Measurements from ENCODE around the gene PVALEF.

The PVALEF gene

GRCh38 chr17:81165246-81166032 is at the start of gene PVALEF:
PVALEF (plus strand) TSS chr17:81165507; CDS start chr17:81181227, 15,720 bp downstream.
- no peak for DNase-seq (ENCODE audit: low read depth)

DNA sequence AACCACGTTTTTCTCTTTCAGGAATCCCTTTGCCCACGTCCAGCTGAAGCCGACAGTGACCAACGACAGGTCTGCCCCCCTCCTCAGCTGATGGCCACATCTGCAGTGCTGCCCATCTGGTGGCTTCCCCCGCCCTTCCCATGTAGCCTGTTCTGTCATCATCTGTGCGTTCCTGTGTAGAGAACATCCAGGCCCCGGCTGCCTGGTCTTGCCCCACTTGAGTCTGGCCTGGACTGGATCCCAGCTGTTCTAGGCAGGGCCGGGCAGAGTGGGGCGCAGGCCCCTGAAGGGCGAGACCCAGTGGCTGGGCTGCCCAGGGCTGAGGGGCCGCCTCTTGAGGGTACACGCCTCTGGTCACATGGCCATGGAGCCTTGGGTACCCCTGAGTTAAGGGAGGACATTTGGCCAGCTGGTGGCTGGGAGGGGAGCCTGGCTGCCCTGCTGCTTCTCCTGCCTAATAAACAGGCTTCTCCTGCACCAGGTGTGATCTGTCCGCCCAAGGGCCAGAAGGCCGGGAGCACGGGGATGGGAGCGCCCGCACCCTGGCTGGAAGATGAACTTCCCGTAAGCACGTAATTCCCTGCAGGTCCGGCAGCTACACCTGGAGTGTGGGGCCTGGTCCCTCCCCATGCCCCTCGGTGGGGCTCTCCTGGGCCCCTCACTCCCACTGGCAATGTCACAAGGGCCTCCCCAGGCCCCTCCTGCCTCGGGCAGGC is 49.4 kb upstream of the PVALEF start:
- no peak for DNase-seq (ENCODE audit: low read depth)

GRCh38 chr17:81116704-81117103 is 48.6 kb upstream of the PVALEF start:
- DNase-seq (ENCODE audit: low read depth) = no peak

DNA sequence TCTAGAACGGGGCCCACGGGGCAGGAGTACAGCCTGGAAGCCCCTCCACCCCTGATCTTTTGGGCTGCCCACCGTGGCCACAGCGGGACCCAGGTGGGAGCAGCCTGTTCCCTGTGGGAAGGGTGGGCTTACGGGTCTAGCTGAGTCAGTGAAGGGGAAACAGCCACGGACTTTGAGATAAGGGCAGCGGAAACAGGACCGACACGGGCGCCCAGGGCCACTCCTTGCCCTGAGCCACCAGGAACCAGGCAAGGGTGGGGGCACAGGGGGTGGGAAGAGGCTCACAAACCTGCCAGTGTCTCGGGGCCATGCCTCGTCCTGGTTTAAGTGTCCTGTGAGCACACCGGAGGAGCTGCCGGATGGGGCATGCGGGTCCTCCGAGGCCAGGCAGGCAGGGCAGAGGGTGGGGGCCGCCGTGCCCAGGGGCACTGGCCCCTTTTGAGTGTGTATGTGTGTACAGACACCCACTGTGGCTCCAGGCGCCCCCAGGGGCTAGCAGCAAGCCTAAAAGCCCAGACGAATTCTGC is 47.6 kb upstream of the PVALEF start:
- DNase-seq (ENCODE audit: low read depth) = no peak

DNA sequence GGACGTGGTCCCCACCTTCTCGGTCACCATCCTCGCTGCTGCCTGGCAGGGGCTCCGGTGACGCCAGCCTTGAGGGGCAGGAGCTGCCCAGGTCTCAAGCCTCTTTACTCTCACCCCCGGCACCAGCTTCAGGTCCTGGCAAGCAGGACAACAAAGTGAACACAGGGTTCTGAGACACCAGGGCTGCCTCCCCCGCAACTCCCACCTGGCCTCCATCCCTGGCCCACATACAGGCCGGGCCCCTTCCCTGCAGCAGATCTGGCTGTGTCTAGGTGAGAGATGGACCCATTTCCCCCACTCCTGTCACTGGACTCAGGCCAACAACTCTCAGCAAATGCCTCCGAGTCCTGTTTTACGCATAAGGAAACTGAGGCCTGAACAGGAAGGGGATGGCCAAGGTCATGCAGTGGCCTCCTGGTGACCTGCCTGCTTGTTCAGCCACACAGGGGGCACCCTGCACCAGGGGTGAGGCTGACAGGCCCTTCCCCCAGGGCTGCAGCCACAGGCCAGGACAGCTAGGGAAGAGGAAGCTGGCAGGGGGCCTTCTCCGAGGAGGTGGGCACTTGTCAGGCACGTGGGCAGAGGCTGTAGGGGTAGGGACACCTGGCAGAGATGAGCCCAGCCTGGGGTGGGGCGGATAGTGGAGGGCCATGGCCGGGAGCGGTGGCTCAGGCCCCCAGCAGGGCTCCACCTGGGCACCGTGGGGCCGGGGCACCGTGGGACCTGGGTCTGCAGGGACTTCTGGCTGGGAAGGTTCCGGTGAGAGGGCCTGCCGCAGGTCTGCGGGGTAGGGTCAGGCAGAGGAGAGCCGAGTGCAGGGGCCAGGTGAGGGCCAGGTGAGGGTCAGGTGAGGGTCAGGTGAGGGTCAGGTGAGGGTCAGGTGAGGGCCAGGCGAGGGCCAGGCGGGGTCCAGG is 46.7 kb upstream of the PVALEF start:
- DNase-seq (ENCODE audit: low read depth) = no peak

DNA sequence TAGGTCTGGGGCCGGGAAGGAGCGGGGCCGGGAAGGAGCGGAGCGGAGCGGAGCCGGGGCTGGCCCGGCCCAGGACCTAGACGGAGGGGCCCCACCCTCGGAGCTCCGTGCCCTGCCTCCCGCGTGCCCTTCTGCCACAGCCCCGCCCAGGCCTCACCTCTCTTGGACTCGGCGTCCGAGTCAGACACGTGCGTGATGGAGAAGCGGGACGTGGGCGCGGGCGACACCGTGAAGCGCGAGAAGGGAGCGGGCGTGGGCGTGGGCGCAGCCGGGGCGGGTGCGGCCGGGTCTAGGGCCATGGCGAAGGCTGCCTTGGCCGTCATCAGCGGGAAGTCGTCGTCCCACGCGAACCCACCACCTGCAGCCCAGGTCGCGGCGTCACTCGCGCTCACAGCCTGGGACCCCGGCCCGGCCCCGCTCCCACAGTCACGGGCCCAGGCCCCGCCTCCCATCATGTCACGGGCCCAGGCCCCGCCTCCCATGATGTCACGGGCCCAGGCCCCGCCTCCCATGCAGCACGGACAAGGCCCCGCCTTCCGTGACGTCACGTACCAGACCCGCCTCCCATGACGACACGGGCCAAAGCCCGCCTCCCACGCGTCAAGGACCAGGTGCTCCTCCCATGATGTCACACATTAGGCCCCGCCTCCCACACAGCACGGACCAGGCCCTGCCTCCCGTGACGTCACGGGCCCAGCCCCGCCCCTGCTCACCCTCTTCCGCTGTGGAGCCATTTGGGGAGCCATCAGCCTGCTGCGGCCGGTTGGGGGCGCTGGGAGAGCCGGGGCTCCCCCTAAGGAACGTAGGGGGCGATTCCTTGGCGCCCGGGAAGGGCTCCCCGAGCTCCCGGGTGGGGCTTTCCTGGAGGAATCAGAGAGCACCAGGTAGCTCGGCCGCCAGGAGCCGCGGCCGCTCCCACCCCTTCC is 45.8 kb upstream of the PVALEF start:
- peak; percentile 65 for DNase-seq (ENCODE audit: low read depth)

- DNase-seq (ENCODE audit: low read depth) = no peak
Observed at GRCh38 chr17:81120149-81120484, 45.2 kb upstream of the PVALEF start.

DNA sequence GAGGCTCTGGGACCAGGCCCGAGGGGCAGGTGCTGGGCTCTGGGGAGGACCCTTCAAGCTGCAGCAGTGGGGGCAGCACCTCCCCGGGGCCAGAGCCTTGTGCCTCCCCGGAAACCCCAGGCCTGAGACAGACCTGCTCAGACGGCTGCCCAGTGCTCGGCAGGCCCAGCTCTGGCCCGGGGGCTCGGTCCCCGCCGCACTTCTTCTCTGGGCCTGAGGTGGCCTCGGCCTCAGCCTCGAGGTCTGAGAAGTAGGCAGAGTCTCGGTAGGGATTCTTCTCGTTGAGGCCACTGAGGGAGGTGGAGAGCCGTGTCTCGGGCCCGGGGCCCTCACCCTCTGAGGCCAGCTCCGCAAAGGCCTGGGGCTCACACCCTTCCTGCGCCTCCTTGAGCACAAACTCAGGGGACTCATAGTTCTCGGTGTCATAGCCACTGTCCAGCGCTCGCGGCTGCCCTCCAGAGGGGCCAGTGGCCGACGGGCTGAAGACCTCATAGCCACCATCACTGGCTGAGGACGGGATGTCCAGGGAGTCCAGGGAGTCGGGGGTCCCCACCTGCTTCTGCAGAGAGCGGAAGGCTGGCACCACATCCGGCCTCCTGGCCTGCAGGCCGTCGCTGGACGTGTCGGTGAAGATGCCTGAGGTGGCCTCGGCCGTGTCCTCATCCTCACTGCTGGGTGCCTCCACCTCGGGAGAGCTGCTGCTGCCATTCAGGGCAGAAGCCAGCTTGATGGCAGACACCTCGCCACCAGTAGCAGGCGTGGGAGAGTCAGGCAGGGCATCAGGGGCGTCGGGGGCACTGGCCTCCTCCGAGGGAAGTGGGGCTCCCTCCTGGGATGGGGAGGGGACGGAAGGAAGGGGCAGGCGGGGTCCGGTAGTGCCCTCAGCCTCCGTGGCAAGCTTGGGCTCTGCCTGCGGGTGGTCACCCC is 44.3 kb upstream of the PVALEF start:
- no peak for DNase-seq (ENCODE audit: low read depth)

- DNase-seq (ENCODE audit: low read depth) = no peak
Observed at GRCh38 chr17:81121841-81122733, 43.2 kb upstream of the PVALEF start.

DNA sequence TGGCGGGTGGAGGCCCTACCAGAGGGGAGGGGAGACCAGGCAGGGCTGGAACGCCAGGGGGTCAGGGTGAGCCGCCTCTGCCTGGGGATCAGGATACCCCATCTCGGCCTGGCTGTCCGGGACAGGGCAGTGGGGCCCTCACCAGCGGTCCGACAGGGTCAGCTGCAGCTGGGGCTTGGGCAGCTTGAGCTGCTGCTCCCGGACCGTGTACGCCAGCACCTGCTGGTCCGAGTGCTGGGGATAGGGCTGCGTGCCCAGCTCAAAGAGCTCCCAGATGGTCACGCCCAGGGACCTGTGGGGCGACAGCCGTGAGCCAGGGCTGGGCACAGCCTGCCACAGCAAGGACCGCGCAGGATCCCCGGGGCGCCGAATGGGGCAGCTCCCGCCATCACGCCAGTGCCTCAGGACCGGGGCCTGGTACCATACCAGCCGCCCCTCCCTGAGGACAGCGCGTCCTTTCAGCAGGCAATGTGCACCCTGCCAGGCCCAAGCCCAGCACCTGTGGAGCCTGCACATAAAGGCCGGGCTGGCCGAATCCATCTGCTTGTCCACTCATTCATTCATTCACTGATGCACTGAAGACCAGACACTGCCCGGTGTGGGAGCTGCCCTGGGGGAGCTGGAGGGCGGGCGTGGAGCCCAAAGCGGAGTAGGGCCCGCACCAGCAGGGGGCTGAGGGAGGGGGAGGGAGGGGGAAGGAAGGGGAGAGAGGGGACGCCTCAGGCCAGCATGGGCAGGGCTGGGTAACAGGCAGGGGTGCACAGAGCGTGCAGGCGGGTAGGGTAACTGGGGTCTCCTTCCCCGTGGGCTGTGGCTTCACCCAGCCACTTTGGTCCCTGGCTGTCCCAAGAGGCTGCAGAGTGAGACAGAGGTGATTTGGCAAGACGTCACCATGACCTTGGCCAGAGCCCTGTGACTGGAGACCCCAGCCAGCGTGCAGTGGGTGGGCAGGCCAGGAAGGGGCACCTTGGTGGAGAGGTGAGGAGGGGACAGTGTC is 42.0 kb upstream of the PVALEF start:
- no peak for DNase-seq (ENCODE audit: low read depth)

DNA sequence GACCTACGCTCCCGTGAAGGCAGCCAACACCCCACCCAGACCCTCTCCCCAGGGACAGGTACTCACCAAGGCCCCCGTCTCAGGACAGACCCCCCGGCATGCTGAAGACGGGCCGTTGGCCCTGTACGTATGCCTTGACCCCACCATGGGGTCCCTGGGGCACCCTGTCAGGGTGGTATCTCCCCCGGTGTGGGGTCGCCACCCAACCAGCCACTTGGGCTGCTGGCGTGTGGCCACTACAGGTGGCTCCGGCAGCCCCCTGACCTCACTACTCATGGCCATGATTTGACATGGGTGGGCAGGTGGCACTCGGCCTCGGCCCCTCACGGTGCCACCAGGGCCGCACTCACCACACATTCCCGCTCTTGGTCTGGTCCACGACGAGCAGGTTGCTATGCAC is 40.9 kb upstream of the PVALEF start:
- no peak for DNase-seq (ENCODE audit: low read depth)

GRCh38 chr17:81125573-81126081 is 39.7 kb upstream of the PVALEF start:
- DNase-seq (ENCODE audit: low read depth) = no peak

GRCh38 chr17:81126281-81127132 is 38.8 kb upstream of the PVALEF start:
- no peak for DNase-seq (ENCODE audit: low read depth)

GRCh38 chr17:81127133-81127455 is 38.2 kb upstream of the PVALEF start:
- DNase-seq (ENCODE audit: low read depth) = no peak

DNA sequence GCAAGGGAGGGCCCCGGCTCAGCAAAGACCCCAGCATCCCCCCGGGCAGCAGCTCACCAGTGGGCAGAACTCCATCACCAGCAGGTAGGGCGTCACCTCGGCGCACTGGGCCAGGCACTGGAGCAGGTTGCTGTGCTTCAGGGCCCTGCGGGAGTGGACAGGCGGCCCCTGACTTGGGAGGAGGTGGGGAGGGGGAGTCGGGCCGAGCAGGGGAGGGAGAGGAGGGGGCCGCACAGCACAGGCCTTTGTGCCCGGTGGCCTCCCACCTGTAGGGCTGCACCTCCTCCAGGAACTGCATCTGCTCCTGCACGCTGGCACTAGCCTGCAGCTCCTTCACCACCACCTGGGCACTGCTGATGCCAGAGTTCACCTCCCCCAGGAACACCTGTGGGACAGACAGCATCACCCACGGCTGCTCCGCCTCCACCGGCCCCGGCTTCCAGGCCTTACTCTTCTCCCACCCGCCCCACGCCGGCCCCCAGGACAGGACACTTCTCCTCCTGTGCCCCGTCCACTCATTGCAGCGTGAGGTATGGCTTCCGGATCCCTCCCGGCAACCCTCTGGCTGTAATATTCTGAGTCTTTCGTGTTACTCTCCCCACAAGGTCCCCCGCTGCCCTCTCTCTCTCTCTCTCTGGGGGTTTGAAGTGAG is 37.7 kb upstream of the PVALEF start:
- DNase-seq (ENCODE audit: low read depth) = no peak

GRCh38 chr17:81128338-81128737 is 37.0 kb upstream of the PVALEF start:
- no peak for DNase-seq (ENCODE audit: low read depth)
